ENCODE data around the gene SLC5A9. TPM values are rescaled to one million over a fixed set of nuclear protein-coding genes. Genes with fewer than 3 reads are reported as not detected.

The SLC5A9 gene
- total and polyA plus RNA-seq, 2 of the 13 experiments (the other 11 are each of a cell fraction or from before 2014, with no cell fraction given), result 42.0 to 65.0 TPM

GRCh38 chr1:48181669-48182367 is 40.7 kb upstream of the SLC5A9 start:
- TF ChIP-seq NFKB2 (CRISPR knock-in tag; IDR thresholded peaks at IDR 0.05; ENCODE audit: borderline replicate concordance), result no peak
- TF ChIP-seq NFIB (CRISPR knock-in tag; IDR thresholded peaks at IDR 0.05; ENCODE audit: borderline replicate concordance), result no peak
- no peak overlapping the region for H3K4me3 ChIP-seq (replicated peaks in 1 of 3; ENCODE audit: insufficient read depth in 1 of 3, low read depth in 2 of 3, low read length in 3 of 3)
- 15% methylated on average over 3 of the region's 5 CpGs for WGBS (ENCODE audit: low lambda C conversion rate)

GRCh38 chr1:48182439-48182838 is 40.1 kb upstream of the SLC5A9 start:
- Histone ChIP-seq H4K20me1 (ENCODE audit: insufficient read depth, low read length) (no peaks in the 10 kb centered on the region), H3K27me3 (ENCODE audit: control insufficient read depth in 1 of 2, insufficient read depth in 2 of 2, low read length in 2 of 2) (no peaks in the 10 kb centered on the region; a peak in 1 of 5 replicates), H3K36me3 (replicated peaks in 1 of 2; ENCODE audit: control insufficient read depth in 1 of 2, insufficient read depth in 2 of 2, low read length in 2 of 2) (no peaks in the 10 kb centered on the region), H3K9me3 (ENCODE audit: low read length) (peaks cover 12% of the 10 kb centered on the region), H2AFZ (ENCODE audit: low read length) (no peak overlapping the region), H3K79me2 (ENCODE audit: insufficient read depth, low read length) (no peaks in the 10 kb centered on the region), H3K4me3 (replicated peaks in 1 of 3; ENCODE audit: insufficient read depth in 1 of 3, low read depth in 2 of 3, low read length in 3 of 3) (no peak overlapping the region), H3K9ac (ENCODE audit: insufficient read depth, low read depth, low read length) (no peak overlapping the region), H3K4me2 (ENCODE audit: low read depth, low read length) (no peak overlapping the region), H3K27ac (ENCODE audit: extremely low read length, insufficient read depth, low read length) (no peak overlapping the region), H3K4me1 (ENCODE audit: insufficient read depth, low read length) (no peaks in the 10 kb centered on the region)
- ChIA-PET POLR2A (no interaction called here), CTCF (ENCODE audit: low intra/inter-chr PET ratio, low total read pairs) (no interaction called here)
- FAIRE-seq (no peak), ATAC-seq (no peak), DNase-seq (ENCODE audit: low spot score) (no peak)
- in situ Hi-C loops (cut with HindIII; ENCODE audit: extremely low pct_ligation_motif_present, low pct_unique_long_range_greater_than_20kb) (no loop called here), intact Hi-C loops (cut with micrococcal nuclease; ENCODE audit: unreplicated experiment) (no loop called here)
- WGBS (ENCODE audit: low lambda C conversion rate), result 43% methylated on average over 2 of the region's 2 CpGs
- no TSS peak for BruUV-seq (replicated peaks)
- TF ChIP-seq BRF2 (CRISPR knock-in tag; IDR thresholded peaks at IDR 0.05), result no peak
- TF ChIP-seq CREB3 (CRISPR knock-in tag; IDR thresholded peaks at IDR 0.05), result no peak
- TF ChIP-seq ZGPAT (CRISPR knock-in tag; IDR thresholded peaks at IDR 0.05), result no peak

More at GRCh38 chr1:48181669-48182367, 40.7 kb upstream of the SLC5A9 start:
- BruUV-seq (replicated peaks), result no TSS peak
- FAIRE-seq (no peak), DNase-seq (ENCODE audit: low spot score) (no peak), ATAC-seq (no peak)
- no peaks in the 10 kb centered on the region for H3K79me2 ChIP-seq (ENCODE audit: insufficient read depth, low read length)
- peaks cover 6% of the 10 kb centered on the region; the same call in 1 of the 2 replicates for H3K9me3 ChIP-seq (ENCODE audit: low read length)
- no peaks in the 10 kb centered on the region for H3K36me3 ChIP-seq (replicated peaks in 1 of 2; ENCODE audit: control insufficient read depth in 1 of 2, insufficient read depth in 2 of 2, low read length in 2 of 2)
- CTCF ChIA-PET (ENCODE audit: low intra/inter-chr PET ratio, low total read pairs), result no interaction called here
- no peak overlapping the region for H2AFZ ChIP-seq (ENCODE audit: low read length)
- POLR2A ChIA-PET, result no interaction called here
- H3K4me2 ChIP-seq (ENCODE audit: low read depth, low read length), result no peak overlapping the region
- in situ Hi-C loops (cut with HindIII; ENCODE audit: extremely low pct_ligation_motif_present, low pct_unique_long_range_greater_than_20kb) (no loop called here), intact Hi-C loops (cut with micrococcal nuclease; ENCODE audit: unreplicated experiment) (no loop called here)
- H3K4me1 ChIP-seq (ENCODE audit: insufficient read depth, low read length), result no peaks in the 10 kb centered on the region
- no peaks in the 10 kb centered on the region for H3K27me3 ChIP-seq (ENCODE audit: control insufficient read depth in 1 of 2, insufficient read depth in 2 of 2, low read length in 2 of 2)
- H3K9ac ChIP-seq (ENCODE audit: insufficient read depth, low read depth, low read length), result no peak overlapping the region
- no peaks in the 10 kb centered on the region for H4K20me1 ChIP-seq (ENCODE audit: insufficient read depth, low read length)
- no peak overlapping the region for H3K27ac ChIP-seq (ENCODE audit: extremely low read length, insufficient read depth, low read length)
